HepG2 (cell line): ENCODE results near the gene MVP. TPM values are rescaled to one million over a fixed set of nuclear protein-coding genes. Genes with fewer than 3 reads are reported as not detected.

Experiments
- CCDC6 ChIP-seq: sonication (generic); formaldehyde crosslinking; IDR thresholded peaks from 2 replicates; pipeline ENCODE4 v1.8.1; 2022; ENCODE audit warnings: mild to moderate bottlenecking, missing genetic modification reagents, moderate library complexity
- CENPT ChIP-seq: sonication (generic); formaldehyde crosslinking; IDR thresholded peaks from 2 replicates; pipeline ENCODE4 v1.8.0; 2022; ENCODE audit warnings: low read depth, mild to moderate bottlenecking, moderate library complexity, missing genetic modification reagents
- CENPX ChIP-seq: sonication (generic); formaldehyde crosslinking; IDR thresholded peaks from 2 replicates; pipeline ENCODE4 v1.9.0; 2021; ENCODE audit warnings: mild to moderate bottlenecking, missing genetic modification reagents, moderate library complexity
- DMTF1 ChIP-seq: sonication (generic); formaldehyde crosslinking; IDR thresholded peaks from 2 replicates; pipeline ENCODE4 v1.4.0; 2020; ENCODE audit warnings: mild to moderate bottlenecking, missing genetic modification reagents
- FOSL1 ChIP-seq: sonication (generic); formaldehyde crosslinking; IDR thresholded peaks from 2 replicates; pipeline ENCODE4 v1.9.0; 2021; ENCODE audit warnings: missing genetic modification reagents, borderline replicate concordance
- HOXA3 ChIP-seq: sonication (generic); formaldehyde crosslinking; IDR thresholded peaks from 2 replicates; pipeline ENCODE4 v1.5.0; 2020; ENCODE audit warnings: missing genetic modification reagents
- PAX8 ChIP-seq: sonication (generic); formaldehyde crosslinking; IDR thresholded peaks from 2 replicates; pipeline ENCODE4 v1.8.0; 2022; ENCODE audit warnings: mild to moderate bottlenecking, missing genetic modification reagents, borderline replicate concordance
- PREB ChIP-seq: sonication (generic); formaldehyde crosslinking; IDR thresholded peaks from 2 replicates; pipeline ENCODE4 v1.4.0; 2020; ENCODE audit warnings: missing genetic modification reagents
- PRMT3 ChIP-seq: sonication (generic); formaldehyde crosslinking; IDR thresholded peaks from 2 replicates; pipeline ENCODE4 v1.8.1; 2022; ENCODE audit warnings: low read depth, mild to moderate bottlenecking, moderate library complexity, missing genetic modification reagents, borderline replicate concordance
- RFX3 ChIP-seq: IDR thresholded peaks from 2 replicates; pipeline ENCODE4 v1.6.1; 2016; ENCODE audit warnings: missing biosample characterization, missing genetic modification reagents
- SMAD3 ChIP-seq: sonication (generic); formaldehyde crosslinking; IDR thresholded peaks from 2 replicates; pipeline ENCODE4 v1.4.0; 2020; ENCODE audit warnings: missing genetic modification reagents
- SNRNP70 ChIP-seq: fragments of 200-400 bp; formaldehyde crosslinking; IDR thresholded peaks from 2 replicates; pipeline ENCODE4 v1.6.1; 2017; ENCODE audit warnings: mild to moderate bottlenecking, low read depth, low read length, moderate library complexity
- THAP9 ChIP-seq: sonication (generic); formaldehyde crosslinking; IDR thresholded peaks from 2 replicates; pipeline ENCODE4; 2020; ENCODE audit warnings: missing genetic modification reagents, mild to moderate bottlenecking, borderline replicate concordance
- ZBTB44 ChIP-seq: sonication (generic); formaldehyde crosslinking; IDR thresholded peaks from 2 replicates; pipeline ENCODE4 v1.4.0; 2020; ENCODE audit warnings: missing genetic modification reagents
- ZNF562 ChIP-seq: sonication (generic); formaldehyde crosslinking; IDR thresholded peaks from 2 replicates; pipeline ENCODE4 v1.8.0; 2022; ENCODE audit warnings: missing genetic modification reagents, borderline replicate concordance
- ZNF775 ChIP-seq: sonication (generic); formaldehyde crosslinking; IDR thresholded peaks from 2 replicates; pipeline ENCODE4 v1.4.0; 2020; ENCODE audit warnings: missing genetic modification reagents, mild to moderate bottlenecking, moderate library complexity, borderline replicate concordance
- ZSCAN29 ChIP-seq: sonication (generic); formaldehyde crosslinking; conservative IDR thresholded peaks from 2 replicates; pipeline ENCODE4 v1.4.0; 2020; ENCODE audit warnings: mild to moderate bottlenecking, missing genetic modification reagents
- polyA plus RNA-seq, 8 experiments: library from polyadenylated mRNA; depleted of rRNA in 3 of 8; stranded (reverse) in 7 of 8; unstranded in 1 of 8; fragments of >200 nt; fragmentation: Illumina TruSeq in 4 of 8; extraction: Trizol in 4 of 8; gene quantifications; 2 replicates each; pipeline versions ENCODE4 v1.2.1 to v1.2.3, GENCODE V29; 2011 to 2016; ENCODE audit warnings: low read depth in 4 of 8, missing spikeins in 1 of 8, mixed read lengths in 1 of 8; ENCODE audit not compliant: insufficient read depth in 1 of 8
- total RNA-seq, 5 experiments: library from RNA; depleted of rRNA; stranded (reverse); fragments of >200 nt; fragmentation: Illumina TruSeq; extraction: Trizol; gene quantifications; 2 replicates each; pipeline ENCODE4 v1.2.3, GENCODE V29; 2016; ENCODE audit warnings: low read depth in 1 of 5

Gene MVP
- total and polyA plus RNA-seq, 2 of the 13 experiments (the other 11 are each of a cell fraction or from before 2014, with no cell fraction given): 22.9 to 43.5 TPM

GRCh38 chr16:29807426-29808218 lies 12.6 kb upstream of the MVP start (continued):
- peak; percentile 92 for TF ChIP-seq THAP9 (CRISPR knock-in tag)
- peak; percentile 86; the same call in 1 of the 2 replicates for TF ChIP-seq ZNF562 (CRISPR knock-in tag)
- no peak for TF ChIP-seq CENPX (CRISPR knock-in tag)
- peak; percentile 95 for TF ChIP-seq PRMT3 (CRISPR knock-in tag)
- TF ChIP-seq CENPT: peak; percentile 99
- TF ChIP-seq PAX8 (CRISPR knock-in tag): peak; percentile 96; the same call in 1 of the 2 replicates
- TF ChIP-seq FOSL1 (CRISPR knock-in tag): peak; percentile 36; the same call in 1 of the 2 replicates
- peak; percentile 87 for TF ChIP-seq HOXA3 (CRISPR knock-in tag)
- no peak for TF ChIP-seq SNRNP70
- TF ChIP-seq ZBTB44 (CRISPR knock-in tag): peak; percentile 93; the same call in 1 of the 2 replicates
- peak; percentile 86 for TF ChIP-seq ZNF775 (CRISPR knock-in tag)
- TF ChIP-seq CCDC6 (CRISPR knock-in tag): peak; percentile 99
- TF ChIP-seq SMAD3 (CRISPR knock-in tag): peak; percentile 77; the same call in 1 of the 2 replicates
- peak; percentile 42; the same call in 1 of the 2 replicates for TF ChIP-seq RFX3 (CRISPR knock-in tag)
- peak; percentile 74 for TF ChIP-seq ZSCAN29
- TF ChIP-seq PREB (CRISPR knock-in tag): 0 out of 2 replicates have a peak, but pooled peaks have one; percentile 62
- TF ChIP-seq DMTF1: 0 out of 2 replicates have a peak, but pooled peaks have one; percentile 95
